Measurements from ENCODE around the gene KRT20. TPM values are rescaled to one million over a fixed set of nuclear protein-coding genes. Genes with fewer than 3 reads are reported as not detected.

KRT20 gene
- total and polyA plus RNA-seq, 9 of the 15 experiments (the other 6 are each of a cell fraction or from before 2014, with no cell fraction given): 0.44 TPM; not detected in 8

- FAIRE-seq (no peak), ATAC-seq (no peak), DNase-seq (ENCODE audit: extremely low read depth in 1 of 4, low spot score in 3 of 4) (no peak)
- in situ Hi-C loops (cut with MboI) (no loop called here), intact Hi-C loops (cut with micrococcal nuclease) (no loop called here)
- no peaks in the 10 kb centered on the region for H3K9me3 ChIP-seq (replicated peaks; ENCODE audit: control insufficient read depth, insufficient read depth, low read depth, low read length)
- no peak overlapping the region for H2AFZ ChIP-seq (ENCODE audit: low read depth, low read length)
- peaks cover 0 to 5% of the 10 kb centered on the region in 2 experiments; a peak in 2 of 5 replicates for H3K4me1 ChIP-seq (replicated peaks in 1 of 2; ENCODE audit: control insufficient read depth in 2 of 2, insufficient read depth in 2 of 2, low read length in 2 of 2)
- no peaks in the 10 kb centered on the region for H3K79me2 ChIP-seq (ENCODE audit: control insufficient read depth, insufficient read depth, low read length)
- ChIA-PET CTCF (ENCODE audit: low intra/inter-chr PET ratio) (interaction anchor here (0.7 kb wide), 1 partner anchor 316 kb away, joined by 3 read pairs; no protein-coding TSS in a partner anchor), POLR2A (interaction anchor here (0.5 to 1.8 kb wide), 3 partner anchors 9 to 47 kb away, joined by 3 to 4 read pairs (median 3); no protein-coding TSS in a partner anchor)
- H3K9me1 ChIP-seq (ENCODE audit: control insufficient read depth, insufficient read depth, low read length): no peaks in the 10 kb centered on the region
- no TSS peak for BruUV-seq (replicated peaks)
- H4K20me1 ChIP-seq (replicated peaks; ENCODE audit: control insufficient read depth, insufficient read depth, low read length): no peaks in the 10 kb centered on the region
- H3K4me3 ChIP-seq: no peak overlapping the region
- H3K9ac ChIP-seq (ENCODE audit: insufficient read depth in 1 of 2, low read depth in 2 of 2, low read length in 2 of 2): no peak overlapping the region
- no peak overlapping the region for H3K27ac ChIP-seq (ENCODE audit: extremely low read depth, low read depth, low read length)
- WGBS (ENCODE audit: insufficient coverage, low coverage, missing lambda C conversion rate): 0% methylated on average over 2 of the region's 2 CpGs
- H3K27me3 ChIP-seq (ENCODE audit: control insufficient read depth in 2 of 2, insufficient read depth in 2 of 2, low read length in 2 of 2): peaks cover 25 to 26% of the 10 kb centered on the region in 2 experiments
- TF ChIP-seq MAFG (tag; conservative IDR thresholded peaks at IDR 0.05) (no peak), BDP1 (IDR thresholded peaks at IDR 0.05; ENCODE audit: insufficient read depth, insufficient read length) (no peak), ZNF79 (CRISPR knock-in tag; IDR thresholded peaks at IDR 0.05; ENCODE audit: low read depth) (no peak), ZNF146 (CRISPR knock-in tag; IDR thresholded peaks at IDR 0.05; ENCODE audit: unreplicated experiment) (no peak), TEAD1 (CRISPR knock-in tag; IDR thresholded peaks at IDR 0.05) (no peak)
- TF ChIP-seq, protein P1, sequence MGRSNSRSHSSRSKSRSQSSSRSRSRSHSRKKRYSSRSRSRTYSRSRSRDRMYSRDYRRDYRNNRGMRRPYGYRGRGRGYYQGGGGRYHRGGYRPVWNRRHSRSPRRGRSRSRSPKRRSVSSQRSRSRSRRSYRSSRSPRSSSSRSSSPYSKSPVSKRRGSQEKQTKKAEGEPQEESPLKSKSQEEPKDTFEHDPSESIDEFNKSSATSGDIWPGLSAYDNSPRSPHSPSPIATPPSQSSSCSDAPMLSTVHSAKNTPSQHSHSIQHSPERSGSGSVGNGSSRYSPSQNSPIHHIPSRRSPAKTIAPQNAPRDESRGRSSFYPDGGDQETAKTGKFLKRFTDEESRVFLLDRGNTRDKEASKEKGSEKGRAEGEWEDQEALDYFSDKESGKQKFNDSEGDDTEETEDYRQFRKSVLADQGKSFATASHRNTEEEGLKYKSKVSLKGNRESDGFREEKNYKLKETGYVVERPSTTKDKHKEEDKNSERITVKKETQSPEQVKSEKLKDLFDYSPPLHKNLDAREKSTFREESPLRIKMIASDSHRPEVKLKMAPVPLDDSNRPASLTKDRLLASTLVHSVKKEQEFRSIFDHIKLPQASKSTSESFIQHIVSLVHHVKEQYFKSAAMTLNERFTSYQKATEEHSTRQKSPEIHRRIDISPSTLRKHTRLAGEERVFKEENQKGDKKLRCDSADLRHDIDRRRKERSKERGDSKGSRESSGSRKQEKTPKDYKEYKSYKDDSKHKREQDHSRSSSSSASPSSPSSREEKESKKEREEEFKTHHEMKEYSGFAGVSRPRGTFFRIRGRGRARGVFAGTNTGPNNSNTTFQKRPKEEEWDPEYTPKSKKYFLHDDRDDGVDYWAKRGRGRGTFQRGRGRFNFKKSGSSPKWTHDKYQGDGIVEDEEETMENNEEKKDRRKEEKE (IDR thresholded peaks at IDR 0.05; ENCODE audit: borderline replicate concordance in 1 of 2, control insufficient read depth in 1 of 2, low read depth in 2 of 2, low read length in 1 of 2): no peak
- no peaks in the 10 kb centered on the region for H3K36me3 ChIP-seq (ENCODE audit: control insufficient read depth, insufficient read depth, low read length)
- no peak overlapping the region for H3K4me2 ChIP-seq (ENCODE audit: insufficient read depth, low read length)
Observed at GRCh38 chr17:40932608-40933007, 47.6 kb upstream of the KRT20 start.
